Lung microvascular endothelial cell (primary cell): ENCODE measurements around the gene GABBR1. TPM values are rescaled to one million over a fixed set of nuclear protein-coding genes. Genes with fewer than 3 reads are reported as not detected.

Experiments used
- DNase-seq, 2 donors: peaks; one replicate each; pipeline versions ENCODE4 v3.0.0 to v3.0.0-alpha.2; 2010; ENCODE audit warnings: low read depth in 2 of 2
- total RNA-seq: library from RNA; depleted of rRNA; stranded (reverse); fragments of >200 nt; gene quantifications from 2 replicates; pipeline ENCODE4 v1.2.1, GENCODE V29; 2014

Gene GABBR1
- total RNA-seq, 1 donor from 2014 or later: 4.0 TPM

DNA sequence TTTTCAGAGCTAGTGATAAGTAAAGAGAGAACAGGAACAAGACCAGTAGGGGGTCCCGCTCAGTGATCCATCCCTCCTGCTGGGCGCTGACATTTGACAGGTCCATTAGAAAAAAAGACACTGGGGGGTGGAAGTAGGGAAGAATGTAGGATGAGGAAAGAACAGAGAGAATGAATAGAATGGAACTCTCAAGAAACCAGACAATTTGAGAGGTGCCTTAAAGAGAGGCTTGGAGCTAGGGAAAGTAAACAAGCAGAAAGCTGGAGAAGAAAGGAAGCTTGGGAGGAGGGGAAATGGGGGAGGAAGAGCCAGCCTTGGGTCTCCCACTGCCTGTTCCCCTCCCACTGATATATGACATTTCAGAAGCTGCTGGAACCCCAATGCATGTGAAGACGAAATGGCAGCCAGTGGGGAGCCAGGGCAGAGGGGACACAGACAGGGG, 8.4 kb downstream of the GABBR1 start:
- no peak for DNase-seq

GRCh38 chr6:29620630-29621029, 12.4 kb downstream of the GABBR1 start:
- DNase-seq: no peak

DNA sequence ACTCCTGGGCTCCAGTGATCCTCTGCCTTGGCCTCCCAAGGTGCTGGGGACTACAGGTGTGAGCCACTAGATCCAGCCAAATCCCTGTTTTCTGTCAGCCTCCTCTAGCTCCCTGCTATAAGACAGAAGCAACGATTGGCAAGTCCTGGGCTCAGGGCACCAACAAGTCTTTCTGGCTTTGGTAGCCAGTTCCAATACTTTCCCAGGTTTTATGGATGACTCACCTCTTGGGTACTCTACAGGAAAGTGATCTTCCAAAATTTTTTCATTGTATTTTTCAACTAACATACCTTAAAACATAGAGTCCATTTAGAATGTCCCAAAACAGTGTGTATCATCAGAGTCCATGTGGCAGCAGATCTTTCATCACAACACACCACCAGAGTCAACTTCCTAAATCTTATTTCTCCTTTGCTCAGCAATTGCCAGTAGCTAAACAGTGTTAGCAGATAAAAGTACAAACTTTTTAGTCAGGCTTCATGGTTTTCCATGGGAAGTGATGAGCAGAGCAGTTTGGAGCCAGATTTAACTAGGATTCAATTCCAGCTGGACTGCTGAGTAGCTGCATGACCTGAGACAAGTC, 13.3 kb downstream of the GABBR1 start:
- DNase-seq: no peak

- no peak for DNase-seq
Measured at GRCh38 chr6:29617782-29618554, 15.0 kb downstream of the GABBR1 start.

DNA sequence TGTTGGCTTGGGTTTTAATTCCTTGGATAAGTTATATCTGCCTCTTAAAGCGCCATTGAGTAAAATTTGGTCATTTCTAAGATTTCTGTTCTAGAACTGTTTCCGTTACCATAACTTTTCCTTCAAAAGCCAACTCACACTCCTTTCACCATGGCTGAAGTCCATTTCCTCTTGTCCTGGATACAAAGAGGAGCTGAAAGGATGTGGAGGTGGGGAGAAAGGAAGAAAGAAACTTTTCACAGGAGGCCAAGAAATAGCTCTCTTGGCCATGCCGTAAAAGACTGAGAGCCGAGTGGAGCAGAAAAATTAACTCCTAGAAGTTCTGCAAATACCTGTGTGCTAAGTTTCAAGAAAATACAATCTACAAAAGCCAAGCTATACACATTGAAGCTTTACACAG, 21.6 kb downstream of the GABBR1 start:
- no peak for DNase-seq

GRCh38 chr6:29610540-29610939, 22.4 kb downstream of the GABBR1 start:
- DNase-seq: no peak

- DNase-seq: no peak
Measured at GRCh38 chr6:29608131-29608530, 24.9 kb downstream of the GABBR1 start.

GRCh38 chr6:29603930-29604329, 29.1 kb downstream of the GABBR1 start:
- no peak for DNase-seq

GRCh38 chr6:29603456-29603855, 29.5 kb downstream of the GABBR1 start:
- DNase-seq: no peak

GRCh38 chr6:29602564-29603361, 30.2 kb downstream of the GABBR1 start:
- peak; percentile 24 to 30 for DNase-seq

DNA sequence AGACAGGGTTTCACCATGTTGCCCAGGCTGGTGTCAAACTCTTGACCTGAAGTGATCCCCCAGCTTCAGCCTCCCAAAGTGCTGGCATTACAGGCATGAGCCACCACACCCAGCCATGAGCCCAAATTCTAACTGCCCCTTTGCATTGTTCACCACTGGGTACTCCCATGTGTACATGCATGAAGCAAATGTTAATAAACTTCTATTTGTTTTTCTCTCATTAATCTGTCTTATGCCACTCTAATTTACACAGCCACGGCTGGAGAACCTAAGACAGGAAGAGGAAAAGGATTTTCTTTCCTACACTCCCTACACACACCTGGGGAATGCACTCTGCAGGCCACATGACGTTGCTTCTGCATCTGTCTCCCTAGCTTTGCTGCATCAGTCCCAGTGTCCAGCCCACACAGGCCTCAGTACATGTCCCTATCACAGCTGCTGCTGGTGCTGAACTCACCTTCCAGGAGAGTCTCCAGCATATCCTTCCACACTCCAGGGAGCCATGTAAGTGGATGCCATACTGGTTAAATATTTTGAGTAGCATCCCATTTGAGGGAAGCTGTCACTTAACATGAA, 34.7 kb downstream of the GABBR1 start:
- DNase-seq: no peak

- no peak for DNase-seq
Measured at GRCh38 chr6:29597184-29597583, 35.8 kb downstream of the GABBR1 start.

- DNase-seq: no peak
Measured at GRCh38 chr6:29596381-29596900, 36.5 kb downstream of the GABBR1 start.

DNA sequence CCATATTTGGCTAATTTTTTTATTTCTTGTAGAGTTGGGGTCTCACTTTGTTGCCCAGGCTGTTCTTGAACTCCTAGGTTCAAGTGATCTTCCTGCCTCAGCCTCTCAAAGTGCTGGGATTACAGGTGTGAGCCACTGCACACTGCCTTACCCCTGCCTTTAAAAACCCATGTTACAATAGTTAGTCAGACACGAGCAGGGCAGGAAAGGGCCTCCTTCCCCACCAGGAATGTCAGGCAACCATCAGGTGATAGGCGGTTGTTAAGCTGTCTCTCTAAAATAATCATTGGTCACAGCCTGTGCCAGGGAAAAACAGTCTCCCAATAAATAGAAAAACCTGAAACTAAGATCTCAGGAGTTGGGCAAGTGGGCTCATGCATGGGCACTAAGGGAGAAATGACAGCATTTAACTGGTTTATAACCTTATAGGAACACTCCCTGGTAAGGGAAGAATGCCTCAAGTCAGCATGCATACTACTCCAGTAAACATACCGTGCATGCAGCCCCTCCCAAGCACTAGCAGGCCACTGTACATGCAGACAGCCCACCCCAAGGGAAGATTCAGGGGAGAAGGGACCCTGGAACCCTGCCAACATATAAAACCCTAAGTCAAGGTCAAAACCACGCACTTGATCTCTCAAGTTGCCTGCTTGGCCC, 39.7 kb downstream of the GABBR1 start:
- DNase-seq: no peak

DNA sequence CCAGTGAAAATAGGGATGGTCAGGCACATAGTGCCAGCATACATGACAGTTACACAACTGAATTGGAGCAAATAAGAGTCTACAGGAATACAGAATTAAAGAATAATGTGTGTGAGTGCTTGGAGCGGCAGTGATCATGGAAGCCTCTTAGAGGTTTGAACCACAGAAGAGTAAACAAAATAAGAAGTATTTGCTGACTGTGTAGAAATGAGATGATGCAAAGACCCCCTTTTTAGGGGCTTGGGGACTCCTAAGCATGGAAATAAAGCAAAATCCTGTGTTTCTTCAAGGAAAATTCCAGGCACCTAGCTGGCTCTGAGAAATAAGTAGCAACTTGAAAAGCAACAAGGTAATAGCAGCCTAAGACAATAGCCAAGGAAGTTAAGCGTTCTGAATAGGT, 41.3 kb downstream of the GABBR1 start:
- DNase-seq: no peak

DNA sequence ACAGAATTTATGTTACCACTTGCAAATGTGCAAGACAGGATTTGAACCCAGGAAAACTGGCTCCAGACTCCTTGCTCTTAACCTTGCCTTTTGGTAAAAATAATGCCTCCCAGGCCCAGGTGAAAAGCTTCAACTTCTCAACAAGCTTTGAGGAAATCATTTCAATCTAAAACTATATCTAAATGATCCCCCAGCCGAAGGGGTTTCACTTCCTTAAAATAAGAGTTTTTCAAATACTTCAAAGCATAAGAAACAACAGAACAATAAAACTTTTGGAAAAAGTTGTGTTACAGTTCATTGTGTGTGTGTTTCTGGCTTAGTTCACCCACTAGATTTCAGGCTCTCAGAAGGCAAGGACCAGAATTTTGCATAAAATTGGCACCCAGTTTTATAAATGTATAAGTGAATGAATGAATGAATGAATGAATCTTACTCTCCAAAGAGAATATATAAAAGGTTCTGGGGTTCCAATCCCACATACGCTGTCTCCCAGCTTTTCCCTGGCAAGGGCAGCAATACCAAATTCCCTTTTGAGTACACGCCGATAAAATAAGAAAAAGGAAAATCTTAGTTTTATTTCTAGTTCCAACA, 42.7 kb downstream of the GABBR1 start:
- DNase-seq: no peak

GRCh38 chr6:29589423-29590048, 43.4 kb downstream of the GABBR1 start:
- peak; percentile 70 for DNase-seq

DNA sequence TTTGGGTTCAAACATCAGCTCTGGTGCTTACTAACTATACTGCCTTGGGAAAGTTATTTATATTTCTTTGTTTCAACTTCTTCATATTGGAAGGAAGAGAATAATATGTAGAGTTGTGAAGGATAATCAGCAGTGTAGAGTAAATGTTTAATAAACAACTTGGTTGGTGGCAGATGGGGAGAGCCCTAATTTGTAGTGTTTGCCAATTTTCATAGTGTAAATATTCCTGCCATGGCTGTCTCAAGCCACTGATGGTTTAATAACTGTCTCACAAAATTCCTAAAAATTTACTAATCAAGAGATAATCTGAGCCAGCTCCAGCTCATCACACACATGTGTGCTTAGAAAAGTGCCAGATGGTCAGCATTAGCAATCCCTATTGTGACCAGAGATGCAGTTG, 48.2 kb downstream of the GABBR1 start, which contains the start of gene OR2H2:
TSS of gene OR2H2 (plus strand) at position 301 of the 400 bp plus-strand sequence. CDS start 2,824 bp downstream, outside the sequence.
- no peak for DNase-seq

- no peak for DNase-seq
Measured at GRCh38 chr6:29577544-29577943, 55.4 kb downstream of the GABBR1 start.

GRCh38 chr6:29576056-29576455, 56.9 kb downstream of the GABBR1 start:
- peak in 1 of 2 donors; percentile 82 for DNase-seq
